Neural cell (in vitro differentiated cells): ENCODE results near the gene B3GALT6.

Experiments
- EP300 ChIP-seq: fragments of 450-650 bp; conservative IDR thresholded peaks from 2 replicates; pipeline ENCODE4 v1.6.1; 2014; ENCODE audit warnings: antibody characterized with exemption, mild to moderate bottlenecking, moderate library complexity; ENCODE audit not compliant: poor library complexity, severe bottlenecking
- TF ChIP-seq, protein P1 (sequence below): fragments of 450-650 bp; IDR thresholded peaks from 2 replicates; pipeline ENCODE4 v1.5.1; 2014; ENCODE audit warnings: antibody characterized with exemption, mild to moderate bottlenecking, moderate library complexity; ENCODE audit not compliant: poor library complexity, severe bottlenecking
- TF ChIP-seq, protein P2 (sequence below): IDR thresholded peaks from 2 replicates; pipeline ENCODE4 v1.6.1; 2012; ENCODE audit warnings: borderline replicate concordance

DNA sequence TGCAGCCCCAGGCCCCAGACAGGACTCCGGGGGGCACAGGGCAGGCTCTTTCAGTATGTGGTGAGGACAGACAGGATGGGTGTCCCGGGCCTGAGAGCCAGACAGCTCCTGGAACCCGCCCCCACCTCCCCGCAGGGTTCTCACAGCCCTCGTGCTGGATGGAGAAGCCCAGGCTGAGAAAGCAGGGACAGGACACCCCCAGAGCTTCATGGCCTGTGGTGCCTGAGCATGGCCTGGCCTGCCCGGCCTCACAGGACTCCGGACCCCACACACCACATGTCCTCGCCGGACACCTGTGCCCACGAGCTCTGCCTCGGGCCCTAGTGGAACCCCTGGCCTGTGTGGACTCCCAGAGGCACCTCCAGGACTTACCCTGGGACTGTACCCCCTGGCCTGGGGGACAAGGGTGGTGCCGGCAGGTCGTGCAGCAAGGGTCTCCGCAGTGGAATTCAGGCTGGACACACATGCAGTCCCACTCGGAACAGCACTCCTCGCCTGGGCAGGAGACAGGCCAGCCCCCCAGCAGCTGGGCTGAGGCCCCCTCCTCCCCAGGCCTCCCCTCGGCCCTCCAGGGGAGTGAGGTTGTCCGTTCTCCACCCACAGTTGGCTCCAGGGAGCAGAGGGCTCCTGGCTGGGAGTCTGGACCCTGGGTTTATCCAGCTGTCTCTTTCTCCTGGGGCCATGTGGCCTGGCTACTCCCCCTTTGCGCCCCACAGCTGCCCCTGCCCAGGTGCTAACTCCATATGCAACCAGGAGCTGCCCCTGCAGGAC is 26.9 kb upstream of the B3GALT6 start:
- TF ChIP-seq, protein P1, sequence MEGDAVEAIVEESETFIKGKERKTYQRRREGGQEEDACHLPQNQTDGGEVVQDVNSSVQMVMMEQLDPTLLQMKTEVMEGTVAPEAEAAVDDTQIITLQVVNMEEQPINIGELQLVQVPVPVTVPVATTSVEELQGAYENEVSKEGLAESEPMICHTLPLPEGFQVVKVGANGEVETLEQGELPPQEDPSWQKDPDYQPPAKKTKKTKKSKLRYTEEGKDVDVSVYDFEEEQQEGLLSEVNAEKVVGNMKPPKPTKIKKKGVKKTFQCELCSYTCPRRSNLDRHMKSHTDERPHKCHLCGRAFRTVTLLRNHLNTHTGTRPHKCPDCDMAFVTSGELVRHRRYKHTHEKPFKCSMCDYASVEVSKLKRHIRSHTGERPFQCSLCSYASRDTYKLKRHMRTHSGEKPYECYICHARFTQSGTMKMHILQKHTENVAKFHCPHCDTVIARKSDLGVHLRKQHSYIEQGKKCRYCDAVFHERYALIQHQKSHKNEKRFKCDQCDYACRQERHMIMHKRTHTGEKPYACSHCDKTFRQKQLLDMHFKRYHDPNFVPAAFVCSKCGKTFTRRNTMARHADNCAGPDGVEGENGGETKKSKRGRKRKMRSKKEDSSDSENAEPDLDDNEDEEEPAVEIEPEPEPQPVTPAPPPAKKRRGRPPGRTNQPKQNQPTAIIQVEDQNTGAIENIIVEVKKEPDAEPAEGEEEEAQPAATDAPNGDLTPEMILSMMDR: no peak
- TF ChIP-seq EP300: no peak
- TF ChIP-seq, protein P2, sequence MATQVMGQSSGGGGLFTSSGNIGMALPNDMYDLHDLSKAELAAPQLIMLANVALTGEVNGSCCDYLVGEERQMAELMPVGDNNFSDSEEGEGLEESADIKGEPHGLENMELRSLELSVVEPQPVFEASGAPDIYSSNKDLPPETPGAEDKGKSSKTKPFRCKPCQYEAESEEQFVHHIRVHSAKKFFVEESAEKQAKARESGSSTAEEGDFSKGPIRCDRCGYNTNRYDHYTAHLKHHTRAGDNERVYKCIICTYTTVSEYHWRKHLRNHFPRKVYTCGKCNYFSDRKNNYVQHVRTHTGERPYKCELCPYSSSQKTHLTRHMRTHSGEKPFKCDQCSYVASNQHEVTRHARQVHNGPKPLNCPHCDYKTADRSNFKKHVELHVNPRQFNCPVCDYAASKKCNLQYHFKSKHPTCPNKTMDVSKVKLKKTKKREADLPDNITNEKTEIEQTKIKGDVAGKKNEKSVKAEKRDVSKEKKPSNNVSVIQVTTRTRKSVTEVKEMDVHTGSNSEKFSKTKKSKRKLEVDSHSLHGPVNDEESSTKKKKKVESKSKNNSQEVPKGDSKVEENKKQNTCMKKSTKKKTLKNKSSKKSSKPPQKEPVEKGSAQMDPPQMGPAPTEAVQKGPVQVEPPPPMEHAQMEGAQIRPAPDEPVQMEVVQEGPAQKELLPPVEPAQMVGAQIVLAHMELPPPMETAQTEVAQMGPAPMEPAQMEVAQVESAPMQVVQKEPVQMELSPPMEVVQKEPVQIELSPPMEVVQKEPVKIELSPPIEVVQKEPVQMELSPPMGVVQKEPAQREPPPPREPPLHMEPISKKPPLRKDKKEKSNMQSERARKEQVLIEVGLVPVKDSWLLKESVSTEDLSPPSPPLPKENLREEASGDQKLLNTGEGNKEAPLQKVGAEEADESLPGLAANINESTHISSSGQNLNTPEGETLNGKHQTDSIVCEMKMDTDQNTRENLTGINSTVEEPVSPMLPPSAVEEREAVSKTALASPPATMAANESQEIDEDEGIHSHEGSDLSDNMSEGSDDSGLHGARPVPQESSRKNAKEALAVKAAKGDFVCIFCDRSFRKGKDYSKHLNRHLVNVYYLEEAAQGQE: no peak
